Left lung (tissue), 10 donors: ENCODE results near the gene ELOVL5. TPM values are rescaled to one million over a fixed set of nuclear protein-coding genes. Genes with fewer than 3 reads are reported as not detected.

ENCODE experiments used
- ATAC-seq: fragments of 200-7000 bp; cut with Tn5 transposase; one replicate; pipeline ENCODE4 v1.9.1; 2020; ENCODE audit warnings: moderate library complexity
- DNase-seq, 4 donors: peaks; one replicate each; pipeline ENCODE4 v3.0.0-alpha.2; 2013 to 2020
- H3K27ac ChIP-seq, 2 donors: fragments of 200-600 bp; sonication (generic) in 1 of 2; one replicate each; pipeline versions ENCODE4 v1.5.0 to v1.8.0; 2020 to 2021
- H3K27me3 ChIP-seq, 2 donors: fragments of 200-600 bp; sonication (generic) in 1 of 2; one replicate each; pipeline versions ENCODE4 v1.5.0 to v1.8.0; 2020 to 2021
- H3K36me3 ChIP-seq, 2 donors: fragments of 200-600 bp; sonication (generic) in 1 of 2; one replicate each; pipeline versions ENCODE4 v1.5.0 to v1.8.0; 2020 to 2021
- H3K4me1 ChIP-seq, 2 donors: fragments of 200-600 bp; one replicate each; pipeline ENCODE4 v1.8.0; 2021
- H3K4me3 ChIP-seq, 2 donors: fragments of 200-600 bp; sonication (generic) in 1 of 2; one replicate each; pipeline versions ENCODE4 v1.5.0 to v1.8.0; 2020 to 2021; ENCODE audit warnings: mild to moderate bottlenecking in 1 of 2
- H3K9me3 ChIP-seq, 2 donors: fragments of 200-600 bp; sonication (generic) in 1 of 2; one replicate each; pipeline versions ENCODE4 v1.5.0 to v1.8.0; 2020 to 2021
- intact Hi-C, 2 donors: fragments of 100-400 bp; cut with DNase I; formaldehyde crosslinking; loops; one replicate each; pipeline versions ENCODE4 v1.11.2 to v1.14.2; 2022
- polyA plus RNA-seq, 6 donors: library from polyadenylated mRNA; unstranded; fragments of 120-200 nt; gene quantifications; one replicate each; pipeline ENCODE4 v1.2.1, GENCODE V29; 2013; ENCODE audit not compliant: insufficient read length in 6 of 6
- total RNA-seq, 2 donors: library from RNA; stranded (reverse); fragmentation: NEBNext Ultra II Directional; extraction: Animal tissue kit (Norgen Biotek cat#: 25700); gene quantifications; one replicate each; pipeline ENCODE4 v1.2.1, GENCODE V29; 2021
- TF ChIP-seq, protein P1 (sequence below), 2 donors: fragments of 200-600 bp; sonication (generic) in 1 of 2; IDR thresholded peaks; one replicate each; pipeline versions ENCODE4 v1.5.0 to v1.8.0; 2021; ENCODE audit warnings: antibody characterized with exemption in 2 of 2
- donor health status: DM: no; HTN: yes; CAD: no.
- donor health status: DM: no; HTN: no; CAD: no.

ELOVL5 gene
- total and polyA plus RNA-seq, 8 donors = 54.3 to 132 (median 61.5) TPM

DNA sequence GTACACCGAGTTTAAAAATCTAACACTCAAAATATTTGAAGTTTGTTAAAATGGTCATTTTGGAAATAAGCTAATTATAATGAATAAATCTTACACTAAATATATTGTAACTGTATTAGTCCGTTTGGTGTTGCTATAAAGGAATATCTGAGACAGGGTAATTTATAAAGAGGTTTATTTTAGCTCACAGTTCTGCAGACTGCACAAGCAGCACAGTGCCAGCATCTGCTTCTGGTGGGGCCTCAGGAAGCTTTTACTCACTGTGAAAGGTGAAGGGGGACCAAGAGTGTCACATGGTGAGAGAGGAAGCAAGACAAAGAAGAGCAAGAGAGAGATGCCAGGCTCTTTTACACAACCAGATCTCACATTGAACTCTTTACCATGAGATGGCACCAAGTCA, 17.1 kb downstream of the ELOVL5 start:
- no peaks in the 10 kb centered on the region for H3K27me3 ChIP-seq
- H3K36me3 ChIP-seq = no peaks in the 10 kb centered on the region
- ATAC-seq (no peak), DNase-seq (no peak)
- intact Hi-C loops = no loop called here
- H3K4me3 ChIP-seq = no peak overlapping the region
- peaks cover 25 to 54% of the 10 kb centered on the region in 2 donors for H3K4me1 ChIP-seq
- no peak overlapping the region for H3K27ac ChIP-seq
- H3K9me3 ChIP-seq = no peaks in the 10 kb centered on the region
- TF ChIP-seq, protein P1, sequence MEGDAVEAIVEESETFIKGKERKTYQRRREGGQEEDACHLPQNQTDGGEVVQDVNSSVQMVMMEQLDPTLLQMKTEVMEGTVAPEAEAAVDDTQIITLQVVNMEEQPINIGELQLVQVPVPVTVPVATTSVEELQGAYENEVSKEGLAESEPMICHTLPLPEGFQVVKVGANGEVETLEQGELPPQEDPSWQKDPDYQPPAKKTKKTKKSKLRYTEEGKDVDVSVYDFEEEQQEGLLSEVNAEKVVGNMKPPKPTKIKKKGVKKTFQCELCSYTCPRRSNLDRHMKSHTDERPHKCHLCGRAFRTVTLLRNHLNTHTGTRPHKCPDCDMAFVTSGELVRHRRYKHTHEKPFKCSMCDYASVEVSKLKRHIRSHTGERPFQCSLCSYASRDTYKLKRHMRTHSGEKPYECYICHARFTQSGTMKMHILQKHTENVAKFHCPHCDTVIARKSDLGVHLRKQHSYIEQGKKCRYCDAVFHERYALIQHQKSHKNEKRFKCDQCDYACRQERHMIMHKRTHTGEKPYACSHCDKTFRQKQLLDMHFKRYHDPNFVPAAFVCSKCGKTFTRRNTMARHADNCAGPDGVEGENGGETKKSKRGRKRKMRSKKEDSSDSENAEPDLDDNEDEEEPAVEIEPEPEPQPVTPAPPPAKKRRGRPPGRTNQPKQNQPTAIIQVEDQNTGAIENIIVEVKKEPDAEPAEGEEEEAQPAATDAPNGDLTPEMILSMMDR (IDR thresholded peaks at IDR 0.05) = no peak

DNA sequence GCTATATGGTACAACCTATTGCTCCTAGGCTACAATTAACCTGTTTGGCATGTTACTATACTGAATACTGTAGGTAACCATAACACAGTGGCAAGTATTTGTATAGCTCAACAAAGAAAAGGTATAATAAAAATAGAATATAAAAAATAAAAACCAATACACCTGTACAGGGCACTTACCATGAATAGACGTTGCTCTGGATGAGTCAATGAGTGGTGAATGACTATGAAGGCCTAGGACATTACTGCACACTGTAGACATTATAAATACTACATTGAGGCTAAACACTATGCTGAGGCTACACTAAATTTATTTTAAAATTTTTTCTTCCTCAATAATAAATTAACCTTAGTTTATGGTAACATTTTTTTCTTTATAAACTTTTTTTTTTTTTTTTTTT, 18.6 kb downstream of the ELOVL5 start:
- Histone ChIP-seq H3K4me1 (peaks cover 17 to 52% of the 10 kb centered on the region in 2 donors), H3K27ac (no peak overlapping the region), H3K4me3 (no peak overlapping the region), H3K27me3 (no peaks in the 10 kb centered on the region), H3K36me3 (no peaks in the 10 kb centered on the region), H3K9me3 (no peaks in the 10 kb centered on the region)
- no peak for DNase-seq
- TF ChIP-seq, protein P1 (IDR thresholded peaks at IDR 0.05) = no peak
- intact Hi-C loops = no loop called here
- no peak for ATAC-seq

DNA sequence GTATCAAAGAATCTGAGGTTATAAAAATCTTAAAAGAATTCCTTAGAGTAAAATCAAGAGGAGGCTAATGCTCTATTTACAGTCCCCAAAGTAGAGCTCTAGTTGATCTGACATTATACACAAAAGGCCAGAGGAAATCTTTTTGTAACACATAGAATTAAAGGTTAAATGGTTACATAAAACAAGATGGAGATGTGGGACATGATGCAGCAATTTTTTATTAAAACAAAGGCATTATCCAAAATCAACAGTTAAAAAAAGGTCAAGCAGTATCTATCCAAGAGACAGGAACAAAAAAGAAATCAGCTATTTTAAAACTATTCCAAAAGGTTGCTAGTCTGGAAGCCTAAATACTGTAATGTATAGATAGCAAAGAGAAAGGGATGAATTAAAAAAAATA, 20.4 kb downstream of the ELOVL5 start:
- TF ChIP-seq, protein P1 (IDR thresholded peaks at IDR 0.05) = no peak
- H3K4me3 ChIP-seq = no peak overlapping the region
- DNase-seq (no peak), ATAC-seq (no peak)
- no peaks in the 10 kb centered on the region for H3K36me3 ChIP-seq
- H3K9me3 ChIP-seq = no peaks in the 10 kb centered on the region
- peaks cover 17 to 38% of the 10 kb centered on the region in 2 donors for H3K4me1 ChIP-seq
- H3K27me3 ChIP-seq = no peaks in the 10 kb centered on the region
- intact Hi-C loops = no loop called here
- H3K27ac ChIP-seq = no peak overlapping the region

DNA sequence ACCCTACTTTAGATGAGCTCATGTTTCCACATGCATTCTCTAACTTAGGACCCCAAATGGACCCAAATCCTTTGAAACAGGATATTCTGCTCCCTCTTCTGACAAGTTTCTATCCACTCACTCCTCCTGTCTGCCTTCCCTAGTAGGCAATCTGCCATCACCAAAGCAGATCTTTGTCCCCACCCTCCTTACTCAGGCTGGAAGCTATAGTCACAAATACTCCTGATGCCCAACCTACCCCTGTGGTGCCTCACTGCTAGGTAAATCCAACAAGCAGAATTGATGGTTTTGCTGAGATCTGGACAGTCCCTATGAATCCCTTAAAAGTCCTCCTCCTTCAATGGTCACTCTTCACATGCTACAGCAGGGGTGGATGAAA, 21.7 kb downstream of the ELOVL5 start:
- Histone ChIP-seq H3K36me3 (no peaks in the 10 kb centered on the region), H3K9me3 (no peaks in the 10 kb centered on the region), H3K27ac (peak overlapping the region in 1 of 2 donors; percentile 22), H3K4me1 (peaks cover 12 to 44% of the 10 kb centered on the region in 2 donors), H3K27me3 (no peaks in the 10 kb centered on the region), H3K4me3 (no peak overlapping the region)
- TF ChIP-seq, protein P1 (IDR thresholded peaks at IDR 0.05) = no peak
- no peak for DNase-seq
- intact Hi-C loops = no loop called here
- no peak for ATAC-seq

DNA sequence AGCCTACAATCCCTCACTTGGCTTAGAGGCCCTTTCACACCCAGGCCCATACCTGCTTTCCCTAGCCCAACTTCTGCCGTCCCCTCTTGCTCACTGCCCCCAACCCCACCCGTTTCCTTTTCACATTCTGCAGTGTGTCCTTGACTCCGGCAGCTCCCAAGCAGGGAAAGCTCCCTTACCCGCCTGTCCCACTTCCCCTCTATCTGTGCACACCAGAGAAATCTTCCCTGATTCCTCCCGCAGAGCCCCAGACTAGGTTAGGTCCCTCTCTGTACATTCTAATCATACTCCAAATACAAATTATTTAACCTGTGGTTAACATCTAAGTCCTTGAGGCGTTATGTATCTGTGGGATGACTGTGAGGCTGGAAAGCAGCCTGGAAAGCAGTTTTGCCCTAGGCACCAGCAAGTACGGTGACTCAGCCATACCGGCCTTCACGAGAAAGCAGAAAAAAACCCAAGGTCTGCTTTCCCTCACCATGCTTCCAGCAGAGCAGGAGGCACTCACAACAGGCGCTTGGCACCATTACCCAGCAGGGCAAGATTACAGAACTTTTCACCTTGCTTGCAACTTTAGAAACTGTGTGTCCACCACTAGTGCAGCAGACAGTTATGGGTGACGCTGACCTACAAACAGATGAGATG, 22.3 kb downstream of the ELOVL5 start:
- intact Hi-C loops = no loop called here
- Histone ChIP-seq H3K9me3 (no peaks in the 10 kb centered on the region), H3K36me3 (no peaks in the 10 kb centered on the region), H3K27ac (peak overlapping the region in 1 of 2 donors; percentile 22), H3K4me3 (no peak overlapping the region), H3K27me3 (no peaks in the 10 kb centered on the region), H3K4me1 (peaks cover 12 to 49% of the 10 kb centered on the region in 2 donors)
- DNase-seq = peak in 1 of 4 donors; percentile 62
- TF ChIP-seq, protein P1 (IDR thresholded peaks at IDR 0.05) = no peak
- peak; percentile 83 for ATAC-seq
